Neural cell (in vitro differentiated cells): ENCODE measurements around the gene JUNB. TPM values are rescaled to one million over a fixed set of nuclear protein-coding genes. Genes with fewer than 3 reads are reported as not detected.

ENCODE experiments used
- H2AFZ ChIP-seq: fragments of 200-600, 300-800 bp; sonication (generic), shearing (Covaris generic); 2 replicates; pipeline ENCODE4 v1.6.0; 2014; ENCODE audit warnings: low read depth, mild to moderate bottlenecking, antibody characterized with exemption, low read length, moderate library complexity
- H3F3A ChIP-seq: fragments of 200-600 bp; shearing (Covaris generic); 2 replicates; pipeline ENCODE4 v1.6.1; 2016; ENCODE audit warnings: mild to moderate bottlenecking, moderate library complexity, mixed read lengths, antibody characterized with exemption, low read length; ENCODE audit not compliant: insufficient read depth, poor library complexity, severe bottlenecking
- H3K27ac ChIP-seq: fragments of 200-600, 300-800 bp; sonication (generic), shearing (Covaris generic); 2 replicates; pipeline ENCODE4 v1.5.1; 2014; ENCODE audit warnings: mild to moderate bottlenecking, low read length, moderate library complexity
- H3K27me3 ChIP-seq: fragments of 300-800, 200-600 bp; sonication (generic), shearing (Covaris generic); 2 replicates; pipeline ENCODE4 v1.6.0; 2014; ENCODE audit warnings: mild to moderate bottlenecking, low read depth, low read length, moderate library complexity; ENCODE audit not compliant: insufficient read depth
- H3K36me3 ChIP-seq: fragments of 300-800, 200-600 bp; sonication (generic), shearing (Covaris generic); 2 replicates; pipeline ENCODE4 v1.5.1; 2014; ENCODE audit warnings: mild to moderate bottlenecking, antibody characterized with exemption, low read length, moderate library complexity; ENCODE audit not compliant: insufficient read depth
- H3K4me2 ChIP-seq: fragments of 300-800, 200-600 bp; sonication (generic), shearing (Covaris generic); 2 replicates; pipeline ENCODE4 v1.6.0; 2014; ENCODE audit warnings: mild to moderate bottlenecking, low read length
- H3K4me3 ChIP-seq: fragments of 300-800, 200-600 bp; sonication (generic), shearing (Covaris generic); 2 replicates; pipeline ENCODE4 v1.5.1; 2014; ENCODE audit warnings: mild to moderate bottlenecking, low read length, moderate library complexity
- H3K79me2 ChIP-seq: fragments of 200-600 bp; shearing (Covaris generic); replicated peaks from 2 replicates; pipeline ENCODE4 v1.6.0; 2014; ENCODE audit warnings: mild to moderate bottlenecking, low read length, moderate library complexity; ENCODE audit not compliant: insufficient read depth
- H3K9ac ChIP-seq: fragments of 300-800, 200-600 bp; sonication (generic), shearing (Covaris generic); 2 replicates; pipeline ENCODE4 v1.6.1; 2016; ENCODE audit warnings: mild to moderate bottlenecking, low read length, mixed read lengths
- H3K9me2 ChIP-seq: fragments of 200-600 bp; shearing (Covaris generic); 2 replicates; pipeline ENCODE4 v1.6.1; 2016; ENCODE audit warnings: mild to moderate bottlenecking, low read length, mixed read lengths; ENCODE audit not compliant: insufficient read depth
- H3K9me3 ChIP-seq: fragments of 200-600, 300-800 bp; sonication (generic), shearing (Covaris generic); 2 replicates; pipeline ENCODE4 v1.6.1; 2016; ENCODE audit warnings: mild to moderate bottlenecking, mixed run types, low read length, moderate library complexity, mixed read lengths
- H4K20me1 ChIP-seq: fragments of 200-600 bp; shearing (Covaris generic); 2 replicates; pipeline ENCODE4 v1.6.1; 2016; ENCODE audit warnings: mild to moderate bottlenecking, mixed run types; ENCODE audit not compliant: insufficient read depth
- CTCF ChIP-seq: fragments of 450-650 bp; IDR thresholded peaks from 2 replicates; pipeline ENCODE4 v1.5.1; 2014; ENCODE audit warnings: antibody characterized with exemption, mild to moderate bottlenecking, moderate library complexity; ENCODE audit not compliant: poor library complexity, severe bottlenecking
- EP300 ChIP-seq: fragments of 450-650 bp; conservative IDR thresholded peaks from 2 replicates; pipeline ENCODE4 v1.6.1; 2014; ENCODE audit warnings: antibody characterized with exemption, mild to moderate bottlenecking, moderate library complexity; ENCODE audit not compliant: poor library complexity, severe bottlenecking
- EZH2 ChIP-seq: fragments of 200-600, 300-800 bp; shearing (Covaris generic), sonication (generic); IDR thresholded peaks from 2 replicates; pipeline ENCODE4 v1.6.1; 2014; ENCODE audit warnings: antibody characterized with exemption, low read length, borderline replicate concordance, mild to moderate bottlenecking; ENCODE audit not compliant: insufficient read depth, poor library complexity, severe bottlenecking
- MXI1 ChIP-seq: fragments of 450-650 bp; conservative IDR thresholded peaks from 2 replicates; pipeline ENCODE4 v1.6.1; 2014; ENCODE audit warnings: antibody characterized with exemption, mild to moderate bottlenecking; ENCODE audit not compliant: poor library complexity, severe bottlenecking
- POLR2AphosphoS5 ChIP-seq: IDR thresholded peaks from 2 replicates; pipeline ENCODE4 v1.6.1; 2012
- RAD21 ChIP-seq: fragments of 450-650 bp; conservative IDR thresholded peaks from 2 replicates; pipeline ENCODE4 v1.6.1; 2014; ENCODE audit warnings: antibody characterized with exemption, mild to moderate bottlenecking, moderate library complexity
- SMC3 ChIP-seq: fragments of 450-650 bp; conservative IDR thresholded peaks from 2 replicates; pipeline ENCODE4 v1.6.1; 2014; ENCODE audit warnings: antibody characterized with exemption, mild to moderate bottlenecking, moderate library complexity; ENCODE audit not compliant: poor library complexity
- TAF1 ChIP-seq: IDR thresholded peaks from 2 replicates; pipeline ENCODE4 v1.6.1; 2012; ENCODE audit warnings: low read depth
- polyA plus RNA-seq: library from polyadenylated mRNA; depleted of rRNA; stranded (reverse); fragments of >200 nt; gene quantifications from 2 replicates; pipeline ENCODE4 v1.2.3, GENCODE V29; 2014
- TF ChIP-seq, protein P1 (sequence below): IDR thresholded peaks from 2 replicates; pipeline ENCODE4 v1.6.1; 2012; ENCODE audit warnings: borderline replicate concordance

Gene JUNB
- polyA plus RNA-seq, 1 donor from 2014 or later = 18.7 TPM

GRCh38 chr19:12787458-12787857 is 3.8 kb upstream of the JUNB start:
- Histone ChIP-seq H3K9ac (no peak overlapping the region), H3K79me2 (no peaks in the 10 kb centered on the region), H3K4me3 (no peak overlapping the region), H3K4me2 (no peak overlapping the region), H3K9me2 (no peaks in the 10 kb centered on the region), H4K20me1 (no peaks in the 10 kb centered on the region), H3K9me3 (no peaks in the 10 kb centered on the region), H3F3A (no peaks in the 10 kb centered on the region), H3K27ac (no peak overlapping the region), H3K36me3 (no peaks in the 10 kb centered on the region), H3K27me3 (peaks cover 22% of the 10 kb centered on the region), H2AFZ (no peak overlapping the region)
- TF ChIP-seq CTCF = no peak
- no peak for TF ChIP-seq SMC3
- TF ChIP-seq MXI1 = no peak
- TF ChIP-seq, protein P1, sequence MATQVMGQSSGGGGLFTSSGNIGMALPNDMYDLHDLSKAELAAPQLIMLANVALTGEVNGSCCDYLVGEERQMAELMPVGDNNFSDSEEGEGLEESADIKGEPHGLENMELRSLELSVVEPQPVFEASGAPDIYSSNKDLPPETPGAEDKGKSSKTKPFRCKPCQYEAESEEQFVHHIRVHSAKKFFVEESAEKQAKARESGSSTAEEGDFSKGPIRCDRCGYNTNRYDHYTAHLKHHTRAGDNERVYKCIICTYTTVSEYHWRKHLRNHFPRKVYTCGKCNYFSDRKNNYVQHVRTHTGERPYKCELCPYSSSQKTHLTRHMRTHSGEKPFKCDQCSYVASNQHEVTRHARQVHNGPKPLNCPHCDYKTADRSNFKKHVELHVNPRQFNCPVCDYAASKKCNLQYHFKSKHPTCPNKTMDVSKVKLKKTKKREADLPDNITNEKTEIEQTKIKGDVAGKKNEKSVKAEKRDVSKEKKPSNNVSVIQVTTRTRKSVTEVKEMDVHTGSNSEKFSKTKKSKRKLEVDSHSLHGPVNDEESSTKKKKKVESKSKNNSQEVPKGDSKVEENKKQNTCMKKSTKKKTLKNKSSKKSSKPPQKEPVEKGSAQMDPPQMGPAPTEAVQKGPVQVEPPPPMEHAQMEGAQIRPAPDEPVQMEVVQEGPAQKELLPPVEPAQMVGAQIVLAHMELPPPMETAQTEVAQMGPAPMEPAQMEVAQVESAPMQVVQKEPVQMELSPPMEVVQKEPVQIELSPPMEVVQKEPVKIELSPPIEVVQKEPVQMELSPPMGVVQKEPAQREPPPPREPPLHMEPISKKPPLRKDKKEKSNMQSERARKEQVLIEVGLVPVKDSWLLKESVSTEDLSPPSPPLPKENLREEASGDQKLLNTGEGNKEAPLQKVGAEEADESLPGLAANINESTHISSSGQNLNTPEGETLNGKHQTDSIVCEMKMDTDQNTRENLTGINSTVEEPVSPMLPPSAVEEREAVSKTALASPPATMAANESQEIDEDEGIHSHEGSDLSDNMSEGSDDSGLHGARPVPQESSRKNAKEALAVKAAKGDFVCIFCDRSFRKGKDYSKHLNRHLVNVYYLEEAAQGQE = no peak
- no peak for TF ChIP-seq POLR2AphosphoS5
- TF ChIP-seq RAD21 = no peak
- TF ChIP-seq TAF1 = no peak
- TF ChIP-seq EP300 = no peak
- no peak for TF ChIP-seq EZH2

DNA sequence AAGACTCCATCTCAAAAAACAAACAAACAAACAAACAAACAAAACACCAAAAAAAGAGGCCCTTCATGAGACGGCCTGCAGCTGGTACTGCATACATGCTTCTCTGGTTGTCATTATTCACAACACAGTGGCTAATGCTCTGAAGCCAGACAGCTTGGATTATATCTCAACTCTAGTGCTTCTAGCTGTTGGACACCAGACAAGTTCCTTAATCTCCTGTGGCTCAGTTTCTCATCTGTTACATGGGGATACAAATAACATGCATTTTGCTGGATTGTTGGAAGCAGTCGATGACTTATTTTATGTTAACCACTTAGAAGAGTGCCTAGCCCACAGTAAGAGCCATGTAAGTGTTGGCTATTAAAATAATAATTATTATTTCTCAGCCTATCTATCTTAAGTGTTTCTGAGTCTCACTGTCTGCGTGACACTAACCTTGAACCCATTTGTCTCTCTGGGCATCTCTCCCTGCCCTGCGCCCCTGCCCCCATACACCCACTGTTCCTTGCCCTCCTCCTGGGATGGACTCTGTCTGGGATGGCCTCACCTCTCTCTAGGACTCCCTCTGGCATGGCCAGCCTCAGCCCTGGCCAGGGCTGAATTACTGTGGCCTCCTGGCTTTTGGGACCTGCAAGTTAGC is 3.1 kb upstream of the JUNB start:
- Histone ChIP-seq H3K27ac (no peak overlapping the region), H4K20me1 (no peaks in the 10 kb centered on the region), H3F3A (no peaks in the 10 kb centered on the region), H3K9ac (no peak overlapping the region), H3K36me3 (no peaks in the 10 kb centered on the region), H3K27me3 (peaks cover 29% of the 10 kb centered on the region), H3K4me3 (no peak overlapping the region), H3K9me3 (no peaks in the 10 kb centered on the region), H2AFZ (no peak overlapping the region), H3K79me2 (no peaks in the 10 kb centered on the region), H3K9me2 (no peaks in the 10 kb centered on the region), H3K4me2 (no peak overlapping the region)
- no peak for TF ChIP-seq CTCF
- no peak for TF ChIP-seq EZH2
- TF ChIP-seq, protein P1 = no peak
- TF ChIP-seq SMC3 = no peak
- TF ChIP-seq TAF1 = no peak
- TF ChIP-seq RAD21 = no peak
- TF ChIP-seq EP300 = no peak
- TF ChIP-seq POLR2AphosphoS5 = no peak
- TF ChIP-seq MXI1 = no peak
